ENCODE measurements around the gene C4orf54. TPM values are rescaled to one million over a fixed set of nuclear protein-coding genes. Genes with fewer than 3 reads are reported as not detected.

The C4orf54 gene
- total RNA-seq, 4 donors from 2014 or later = 0.21 TPM; not detected in 3

- Histone ChIP-seq H3K36me3 (no peaks in the 10 kb centered on the region), H3K9me3 (no peaks in the 10 kb centered on the region), H3K4me1 (no peaks in the 10 kb centered on the region), H3K4me3 (no peak overlapping the region), H3K27ac (no peak overlapping the region), H3K27me3 (no peaks in the 10 kb centered on the region)
- TF ChIP-seq POLR2A (IDR thresholded peaks at IDR 0.05) (no peak), CTCF (IDR thresholded peaks at IDR 0.05) (no peak)
- DNase-seq = no peak
- intact Hi-C loops (cut with DNase I; ENCODE audit: low total_unique reads) = no loop called here
These were observed 12.0 kb downstream of the C4orf54 start for GRCh38 chr4:99645638-99646037.

- no peaks in the 10 kb centered on the region for H3K4me1 ChIP-seq
- H3K27ac ChIP-seq = no peak overlapping the region
- H3K36me3 ChIP-seq = no peaks in the 10 kb centered on the region
- intact Hi-C loops (cut with DNase I; ENCODE audit: low total_unique reads) = no loop called here
- no peaks in the 10 kb centered on the region for H3K27me3 ChIP-seq
- H3K4me3 ChIP-seq = no peak overlapping the region
- H3K9me3 ChIP-seq = no peaks in the 10 kb centered on the region
- DNase-seq = no peak
- TF ChIP-seq POLR2A (IDR thresholded peaks at IDR 0.05) = no peak
These were observed 12.6 kb downstream of the C4orf54 start for GRCh38 chr4:99645036-99645435.

- no peak overlapping the region for H3K4me3 ChIP-seq
- no peaks in the 10 kb centered on the region for H3K9me3 ChIP-seq
- TF ChIP-seq CTCF (IDR thresholded peaks at IDR 0.05) (no peak), POLR2A (IDR thresholded peaks at IDR 0.05) (no peak)
- no peaks in the 10 kb centered on the region for H3K36me3 ChIP-seq
- H3K4me1 ChIP-seq = no peaks in the 10 kb centered on the region
- intact Hi-C loops (cut with DNase I; ENCODE audit: low total_unique reads) = no loop called here
- H3K27me3 ChIP-seq = no peaks in the 10 kb centered on the region
- no peak for DNase-seq
- H3K27ac ChIP-seq = no peak overlapping the region
These were observed 13.2 kb downstream of the C4orf54 start for GRCh38 chr4:99644453-99644852.

GRCh38 chr4:99642725-99643489 is 14.7 kb downstream of the C4orf54 start:
- TF ChIP-seq CTCF (IDR thresholded peaks at IDR 0.05) (no peak), POLR2A (IDR thresholded peaks at IDR 0.05) (no peak)
- Histone ChIP-seq H3K27ac (no peak overlapping the region), H3K27me3 (no peaks in the 10 kb centered on the region), H3K4me3 (no peak overlapping the region), H3K36me3 (no peaks in the 10 kb centered on the region), H3K4me1 (no peaks in the 10 kb centered on the region), H3K9me3 (no peaks in the 10 kb centered on the region)
- intact Hi-C loops (cut with DNase I; ENCODE audit: low total_unique reads) = no loop called here
- no peak for DNase-seq

GRCh38 chr4:99640676-99641075 is 17.0 kb downstream of the C4orf54 start:
- Histone ChIP-seq H3K27me3 (no peaks in the 10 kb centered on the region), H3K36me3 (no peaks in the 10 kb centered on the region), H3K27ac (no peak overlapping the region), H3K9me3 (no peaks in the 10 kb centered on the region), H3K4me1 (no peaks in the 10 kb centered on the region), H3K4me3 (no peak overlapping the region)
- TF ChIP-seq POLR2A (IDR thresholded peaks at IDR 0.05) = no peak
- TF ChIP-seq CTCF (IDR thresholded peaks at IDR 0.05) = no peak
- intact Hi-C loops (cut with DNase I; ENCODE audit: low total_unique reads) = no loop called here
- no peak for DNase-seq

Measured in uterus (tissue), 4 donors.